LNCaP clone FGC (cell line): ENCODE results near the gene FNDC8.

ENCODE experiments used
- DNase-seq: peaks from one replicate; pipeline ENCODE4 v3.0.0-alpha.2; 2011; ENCODE audit warnings: low read depth
- H3K4me3 ChIP-seq: 2 replicates; pipeline ENCODE4 v1.5.1; 2011; ENCODE audit warnings: mild to moderate bottlenecking, low read depth, low read length, control low read depth
- TF ChIP-seq, protein P1 (sequence below): IDR thresholded peaks from 2 replicates; pipeline ENCODE4 v1.5.1; 2012; ENCODE audit warnings: mild to moderate bottlenecking; ENCODE audit not compliant: control insufficient read depth, insufficient read depth; ENCODE audit errors: extremely low read depth

The FNDC8 gene

DNA sequence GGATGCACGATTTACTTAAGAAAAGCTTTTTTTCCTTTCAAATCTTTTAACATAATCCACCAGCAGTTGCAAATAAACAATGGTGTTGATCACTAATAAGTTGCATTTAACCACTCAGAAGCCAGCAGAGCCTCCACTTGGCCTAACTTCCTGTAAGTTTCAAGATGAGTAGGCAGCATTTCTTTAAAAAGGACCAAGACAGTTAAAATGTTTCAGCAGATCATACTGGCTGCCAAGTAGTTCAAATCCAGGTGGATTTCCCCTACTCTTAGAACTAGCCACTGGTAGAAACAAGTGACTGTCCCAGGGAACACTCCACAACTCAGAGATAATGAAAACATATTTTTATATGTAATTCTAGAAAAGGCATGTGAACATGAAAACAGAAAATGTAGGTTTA is 40.9 kb upstream of the FNDC8 start:
- no peak overlapping the region for H3K4me3 ChIP-seq
- TF ChIP-seq, protein P1, sequence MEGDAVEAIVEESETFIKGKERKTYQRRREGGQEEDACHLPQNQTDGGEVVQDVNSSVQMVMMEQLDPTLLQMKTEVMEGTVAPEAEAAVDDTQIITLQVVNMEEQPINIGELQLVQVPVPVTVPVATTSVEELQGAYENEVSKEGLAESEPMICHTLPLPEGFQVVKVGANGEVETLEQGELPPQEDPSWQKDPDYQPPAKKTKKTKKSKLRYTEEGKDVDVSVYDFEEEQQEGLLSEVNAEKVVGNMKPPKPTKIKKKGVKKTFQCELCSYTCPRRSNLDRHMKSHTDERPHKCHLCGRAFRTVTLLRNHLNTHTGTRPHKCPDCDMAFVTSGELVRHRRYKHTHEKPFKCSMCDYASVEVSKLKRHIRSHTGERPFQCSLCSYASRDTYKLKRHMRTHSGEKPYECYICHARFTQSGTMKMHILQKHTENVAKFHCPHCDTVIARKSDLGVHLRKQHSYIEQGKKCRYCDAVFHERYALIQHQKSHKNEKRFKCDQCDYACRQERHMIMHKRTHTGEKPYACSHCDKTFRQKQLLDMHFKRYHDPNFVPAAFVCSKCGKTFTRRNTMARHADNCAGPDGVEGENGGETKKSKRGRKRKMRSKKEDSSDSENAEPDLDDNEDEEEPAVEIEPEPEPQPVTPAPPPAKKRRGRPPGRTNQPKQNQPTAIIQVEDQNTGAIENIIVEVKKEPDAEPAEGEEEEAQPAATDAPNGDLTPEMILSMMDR: no peak
- no peak for DNase-seq

DNA sequence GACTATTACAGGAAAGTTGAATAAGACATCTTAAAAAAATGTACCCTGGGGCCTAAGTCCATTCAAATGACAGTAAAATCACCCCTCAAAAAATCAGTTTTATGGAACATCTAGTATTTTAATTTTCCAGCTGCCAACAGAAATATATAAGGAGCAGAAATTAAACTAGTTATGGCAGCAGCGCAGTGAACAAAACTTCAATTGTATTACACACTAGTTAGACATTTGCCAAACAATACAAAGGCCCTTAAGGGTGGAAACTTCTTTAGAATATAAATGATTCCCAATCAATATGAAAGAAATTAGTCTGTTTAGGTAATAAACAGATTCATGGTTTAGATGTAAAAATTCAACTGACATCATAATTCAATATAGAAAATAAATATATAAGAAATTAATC is 39.8 kb upstream of the FNDC8 start:
- no peak for DNase-seq
- no peak overlapping the region for H3K4me3 ChIP-seq
- TF ChIP-seq, protein P1: no peak

DNA sequence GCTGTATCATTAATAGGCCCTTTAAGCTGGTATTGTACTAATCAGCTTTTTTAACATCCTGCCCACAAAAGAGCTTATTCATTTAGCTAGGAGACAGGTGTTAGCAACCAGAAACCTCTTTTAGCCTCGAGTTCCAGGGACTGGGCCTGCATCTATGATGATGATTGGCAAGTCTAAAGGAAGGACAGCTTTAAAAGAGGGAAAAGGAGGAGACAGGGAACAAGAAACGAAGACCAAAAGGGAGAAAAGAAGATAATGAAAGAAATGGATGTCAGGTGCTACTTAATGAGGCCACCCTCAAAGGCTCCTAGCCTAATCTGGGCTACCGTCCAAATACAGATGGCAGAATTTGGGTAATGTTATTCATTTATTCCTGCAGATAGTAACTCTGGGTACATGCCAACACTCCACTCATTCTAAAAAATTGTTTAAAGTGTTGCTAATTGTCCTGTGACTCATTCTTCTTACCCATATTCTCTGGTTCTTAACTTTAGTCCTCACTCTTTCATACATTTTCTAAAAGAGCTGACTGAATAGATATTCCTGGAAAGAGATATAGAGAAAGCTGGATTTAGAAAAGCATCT is 39.2 kb upstream of the FNDC8 start:
- TF ChIP-seq, protein P1: no peak
- no peak for DNase-seq
- H3K4me3 ChIP-seq: no peak overlapping the region

DNA sequence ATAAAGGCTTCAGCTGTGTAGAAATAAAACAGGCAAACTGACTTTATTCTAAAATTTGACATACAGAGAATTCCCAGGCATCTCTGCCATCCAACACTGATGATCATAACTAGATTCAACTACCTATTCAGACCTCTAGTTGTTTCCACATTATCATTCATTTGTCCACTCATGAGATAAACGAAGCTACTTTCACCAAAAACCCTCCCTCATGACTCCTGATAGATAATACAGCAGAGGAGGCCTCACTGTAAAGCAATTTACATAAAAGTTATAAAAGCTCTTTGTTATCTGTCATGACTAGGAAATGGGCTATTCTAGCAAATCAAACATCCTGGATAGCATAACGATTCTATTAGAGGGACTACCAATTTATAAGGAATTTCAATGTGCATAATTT is 38.3 kb upstream of the FNDC8 start:
- no peak for DNase-seq
- H3K4me3 ChIP-seq: no peak overlapping the region
- TF ChIP-seq, protein P1: no peak

DNA sequence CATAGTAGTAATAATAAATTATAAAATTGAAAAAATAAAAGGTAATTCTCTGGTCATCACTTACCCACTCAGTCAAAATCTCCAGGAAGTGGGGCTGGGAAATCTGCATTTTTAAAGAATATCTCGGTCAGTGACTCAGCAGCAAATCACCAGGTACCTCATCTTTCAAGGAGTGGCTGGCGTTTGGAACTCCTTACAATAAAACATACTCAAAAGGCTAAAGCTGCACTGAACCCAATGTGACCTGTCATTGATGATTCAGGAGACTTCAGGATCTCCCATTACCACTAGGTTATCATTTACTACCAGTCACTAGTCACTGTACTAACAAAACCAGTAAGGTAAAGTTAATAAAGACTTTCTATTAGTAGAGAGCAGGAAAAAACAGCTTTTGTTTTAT is 36.4 kb upstream of the FNDC8 start:
- H3K4me3 ChIP-seq: no peak overlapping the region
- TF ChIP-seq, protein P1: no peak
- no peak for DNase-seq

DNA sequence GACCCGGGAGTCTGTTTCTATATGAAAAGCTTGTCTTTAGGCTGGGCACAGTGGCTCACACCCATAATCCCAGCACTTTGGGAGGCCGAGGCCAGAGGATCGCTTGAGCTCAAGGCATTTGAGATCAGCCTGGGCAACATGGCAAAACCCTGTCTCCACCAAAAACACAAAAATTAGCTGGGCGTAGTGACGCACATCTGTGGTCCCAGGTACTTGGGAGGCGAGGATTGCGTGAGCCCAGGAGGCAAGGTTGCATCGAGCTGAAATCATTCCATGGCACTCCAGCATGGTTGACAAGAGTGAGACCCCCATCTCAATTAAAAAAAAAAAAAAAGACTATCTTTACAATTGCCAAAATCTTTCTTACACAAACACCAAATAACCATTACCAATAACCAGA is 35.3 kb upstream of the FNDC8 start:
- no peak overlapping the region for H3K4me3 ChIP-seq
- TF ChIP-seq, protein P1: no peak
- no peak for DNase-seq

DNA sequence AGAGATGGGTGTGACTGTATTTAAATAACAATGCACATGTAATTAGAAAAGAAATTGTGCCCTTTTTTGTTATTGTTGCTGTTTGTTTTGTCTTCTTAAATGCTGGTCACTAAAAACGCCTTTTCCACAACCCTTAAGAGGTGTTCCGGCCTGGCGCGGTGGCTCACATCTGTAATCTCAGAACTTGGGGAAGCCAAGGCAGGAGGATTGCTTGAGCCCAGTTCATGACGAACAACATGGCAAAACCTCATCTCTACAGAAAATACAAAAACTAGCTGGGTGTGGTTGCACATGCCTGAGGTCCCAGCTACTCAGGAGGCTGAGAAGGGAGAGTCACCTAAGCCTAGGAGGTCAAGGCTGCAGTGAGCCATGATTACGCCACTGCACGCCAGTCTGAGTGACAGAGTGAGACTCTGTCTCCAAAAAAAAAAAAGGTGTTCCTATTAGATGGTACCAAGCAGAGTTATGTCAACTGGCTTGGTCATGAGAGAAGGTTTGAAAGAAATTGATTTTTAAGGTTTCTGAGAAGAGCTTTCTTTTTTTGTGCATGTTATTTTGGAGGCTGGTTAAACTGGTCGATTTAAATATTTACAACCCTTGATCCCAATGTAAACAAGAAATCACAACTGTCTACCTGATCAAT is 34.4 kb upstream of the FNDC8 start:
- H3K4me3 ChIP-seq: peak overlapping the region; percentile 71
- TF ChIP-seq, protein P1: no peak
- no peak for DNase-seq
